ENCODE results near the gene PTBP3.

PTBP3 gene

GRCh38 chr9:112360047-112360804 is 26.8 kb upstream of the PTBP3 start:
- Histone ChIP-seq H3K27me3 (ENCODE audit: insufficient read depth, poor library complexity, severe bottlenecking) (no peaks in the 10 kb centered on the region), H3K4me3 (ENCODE audit: severe bottlenecking) (no peak overlapping the region), H3K36me3 (ENCODE audit: low read depth) (no peaks in the 10 kb centered on the region), H3K4me1 (ENCODE audit: insufficient read depth, poor library complexity, severe bottlenecking) (no peaks in the 10 kb centered on the region), H3K27ac (ENCODE audit: poor library complexity, severe bottlenecking) (peak overlapping the region; percentile 26), H3K9me3 (ENCODE audit: severe bottlenecking) (no peaks in the 10 kb centered on the region)
- DNase-seq (ENCODE audit: low spot score) (no peak), ATAC-seq (ENCODE audit: low read depth) (peak; percentile 73)
- no peak for TF ChIP-seq CTCF (IDR thresholded peaks at IDR 0.05; ENCODE audit: poor library complexity, severe bottlenecking)

- H3K9me3 ChIP-seq (ENCODE audit: severe bottlenecking): no peaks in the 10 kb centered on the region
- no peak for ATAC-seq (ENCODE audit: low read depth)
Measured at GRCh38 chr9:112355427-112355897, 22.0 kb upstream of the PTBP3 start.

GRCh38 chr9:112354081-112354743 is 20.8 kb upstream of the PTBP3 start:
- Histone ChIP-seq H3K36me3 (ENCODE audit: low read depth) (no peaks in the 10 kb centered on the region), H3K9me3 (ENCODE audit: severe bottlenecking) (no peaks in the 10 kb centered on the region), H3K4me3 (ENCODE audit: severe bottlenecking) (no peak overlapping the region), H3K4me1 (ENCODE audit: insufficient read depth, poor library complexity, severe bottlenecking) (no peaks in the 10 kb centered on the region), H3K27ac (ENCODE audit: poor library complexity, severe bottlenecking) (no peak overlapping the region), H3K27me3 (ENCODE audit: insufficient read depth, poor library complexity, severe bottlenecking) (no peaks in the 10 kb centered on the region)
- TF ChIP-seq CTCF (IDR thresholded peaks at IDR 0.05; ENCODE audit: poor library complexity, severe bottlenecking): no peak
- ATAC-seq (ENCODE audit: low read depth): no peak
- no peak for DNase-seq (ENCODE audit: low spot score)

More at GRCh38 chr9:112355427-112355897, 22.0 kb upstream of the PTBP3 start:
- Histone ChIP-seq H3K27me3 (ENCODE audit: insufficient read depth, poor library complexity, severe bottlenecking) (no peaks in the 10 kb centered on the region), H3K27ac (ENCODE audit: poor library complexity, severe bottlenecking) (no peak overlapping the region), H3K4me3 (ENCODE audit: severe bottlenecking) (no peak overlapping the region), H3K4me1 (ENCODE audit: insufficient read depth, poor library complexity, severe bottlenecking) (no peaks in the 10 kb centered on the region), H3K36me3 (ENCODE audit: low read depth) (no peaks in the 10 kb centered on the region)
- no peak for TF ChIP-seq CTCF (IDR thresholded peaks at IDR 0.05; ENCODE audit: poor library complexity, severe bottlenecking)
- no peak for DNase-seq (ENCODE audit: low spot score)

- no peak for TF ChIP-seq CTCF (IDR thresholded peaks at IDR 0.05; ENCODE audit: poor library complexity, severe bottlenecking)
- H3K9me3 ChIP-seq (ENCODE audit: severe bottlenecking): no peaks in the 10 kb centered on the region
- H3K27me3 ChIP-seq (ENCODE audit: insufficient read depth, poor library complexity, severe bottlenecking): no peaks in the 10 kb centered on the region
- ATAC-seq (ENCODE audit: low read depth): no peak
- H3K4me3 ChIP-seq (ENCODE audit: severe bottlenecking): no peak overlapping the region
- H3K4me1 ChIP-seq (ENCODE audit: insufficient read depth, poor library complexity, severe bottlenecking): no peaks in the 10 kb centered on the region
- H3K27ac ChIP-seq (ENCODE audit: poor library complexity, severe bottlenecking): no peak overlapping the region
- no peaks in the 10 kb centered on the region for H3K36me3 ChIP-seq (ENCODE audit: low read depth)
- DNase-seq (ENCODE audit: low spot score): no peak
Measured at GRCh38 chr9:112352209-112352608, 18.8 kb upstream of the PTBP3 start.

GRCh38 chr9:112351184-112351583 is 17.8 kb upstream of the PTBP3 start:
- DNase-seq (ENCODE audit: low spot score) (no peak), ATAC-seq (ENCODE audit: low read depth) (no peak)
- Histone ChIP-seq H3K4me3 (ENCODE audit: severe bottlenecking) (no peak overlapping the region), H3K4me1 (ENCODE audit: insufficient read depth, poor library complexity, severe bottlenecking) (no peaks in the 10 kb centered on the region), H3K9me3 (ENCODE audit: severe bottlenecking) (no peaks in the 10 kb centered on the region), H3K36me3 (ENCODE audit: low read depth) (no peaks in the 10 kb centered on the region), H3K27me3 (ENCODE audit: insufficient read depth, poor library complexity, severe bottlenecking) (no peaks in the 10 kb centered on the region), H3K27ac (ENCODE audit: poor library complexity, severe bottlenecking) (no peak overlapping the region)
- no peak for TF ChIP-seq CTCF (IDR thresholded peaks at IDR 0.05; ENCODE audit: poor library complexity, severe bottlenecking)
